Measurements from ENCODE around the gene MACO1. TPM values are rescaled to one million over a fixed set of nuclear protein-coding genes. Genes with fewer than 3 reads are reported as not detected.
A peak's percentile ranks its signal among the peaks of the same experiment; 100 is the strongest.

The MACO1 gene
- total and polyA plus RNA-seq, 10 of the 15 experiments (the other 5 are each of a cell fraction or from before 2014, with no cell fraction given) = 3.2 to 19.8 (median 10.3) TPM

DNA sequence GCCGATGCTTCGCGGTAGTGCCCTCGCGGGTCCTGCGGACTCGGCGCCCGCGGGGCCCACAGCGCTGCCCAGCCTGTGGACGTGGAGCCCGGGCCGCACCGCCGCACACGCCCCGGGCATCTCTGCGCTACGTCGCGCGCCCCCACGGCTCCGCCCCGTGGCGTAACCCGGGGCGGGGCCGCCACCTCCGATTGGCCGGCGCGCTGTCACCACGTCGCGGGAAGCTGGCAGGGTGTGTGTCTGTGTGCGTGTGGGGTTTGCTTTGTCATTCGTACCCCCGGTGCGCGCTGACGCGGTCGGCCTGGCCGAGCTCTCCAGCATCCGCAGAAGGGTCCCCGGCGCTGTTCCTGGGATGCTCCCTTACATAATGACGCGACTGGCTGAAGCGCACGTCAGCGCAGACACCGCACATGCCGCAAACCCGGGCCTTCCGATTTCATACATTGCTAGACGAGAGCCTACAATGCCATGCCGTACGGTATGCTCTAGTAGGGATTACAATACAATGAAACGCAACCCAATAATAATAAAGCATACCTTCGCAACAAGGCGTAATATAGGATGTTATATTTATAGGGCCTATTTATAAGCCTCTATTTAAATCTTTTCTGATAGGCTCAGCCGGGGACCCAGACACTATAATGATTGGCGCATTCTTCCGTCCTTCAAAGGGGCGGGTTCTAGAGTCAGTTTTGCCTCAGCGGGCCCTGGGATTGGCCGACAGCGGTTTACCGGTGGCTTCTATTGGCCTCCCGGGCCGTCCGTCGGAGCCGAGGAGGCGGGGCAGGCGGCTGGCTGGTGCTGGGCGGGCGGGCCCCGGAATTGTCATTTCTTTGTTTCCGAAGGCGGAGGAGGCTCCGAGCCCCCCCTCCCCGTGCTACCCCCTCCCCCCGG lies at the start of gene MACO1 (continued):
- TF ChIP-seq FOS (IDR thresholded peaks at IDR 0.05; ENCODE audit: borderline replicate concordance, extremely low read depth, insufficient read length) (peak; percentile 93), SIX5 (IDR thresholded peaks at IDR 0.05; ENCODE audit: low read depth, low read length, severe bottlenecking) (no peak), POLR2AphosphoS5 (IDR thresholded peaks at IDR 0.05; ENCODE audit: low read length) (peak; percentile 93), NBN (IDR thresholded peaks at IDR 0.05) (peak; percentile 77), IKZF1 (conservative IDR thresholded peaks at IDR 0.05) (peak; percentile 64), RAD51 (IDR thresholded peaks at IDR 0.05) (no peak), RUNX3 (IDR thresholded peaks at IDR 0.05; ENCODE audit: low read length) (no peak; the same call in 1 of the 2 replicates), POU2F2 (IDR thresholded peaks at IDR 0.05; ENCODE audit: borderline replicate concordance, low read depth, low read length) (peak; percentile 59; the same call in 2 of the 3 replicates), SMAD1 (IDR thresholded peaks at IDR 0.05; ENCODE audit: low read depth, partially characterized antibody) (peak; percentile 91), ETV6 (conservative IDR thresholded peaks at IDR 0.05 in 1 of 2, IDR thresholded peaks at IDR 0.05 in 1 of 2; ENCODE audit: borderline replicate concordance in 1 of 2, low read depth in 1 of 2) (no peak), SP1 (IDR thresholded peaks at IDR 0.05; ENCODE audit: low read depth, low read length) (peak; percentile 98), IKZF2 (IDR thresholded peaks at IDR 0.05) (no peak; a peak in 1 of 4 replicates), SMC3 (IDR thresholded peaks at IDR 0.05; ENCODE audit: borderline replicate concordance, low read length) (no peak), WRNIP1 (IDR thresholded peaks at IDR 0.05; ENCODE audit: borderline replicate concordance, low read depth, low read length) (no peak), RBBP5 (conservative IDR thresholded peaks at IDR 0.05) (no peak)
- TF ChIP-seq, protein P1, sequence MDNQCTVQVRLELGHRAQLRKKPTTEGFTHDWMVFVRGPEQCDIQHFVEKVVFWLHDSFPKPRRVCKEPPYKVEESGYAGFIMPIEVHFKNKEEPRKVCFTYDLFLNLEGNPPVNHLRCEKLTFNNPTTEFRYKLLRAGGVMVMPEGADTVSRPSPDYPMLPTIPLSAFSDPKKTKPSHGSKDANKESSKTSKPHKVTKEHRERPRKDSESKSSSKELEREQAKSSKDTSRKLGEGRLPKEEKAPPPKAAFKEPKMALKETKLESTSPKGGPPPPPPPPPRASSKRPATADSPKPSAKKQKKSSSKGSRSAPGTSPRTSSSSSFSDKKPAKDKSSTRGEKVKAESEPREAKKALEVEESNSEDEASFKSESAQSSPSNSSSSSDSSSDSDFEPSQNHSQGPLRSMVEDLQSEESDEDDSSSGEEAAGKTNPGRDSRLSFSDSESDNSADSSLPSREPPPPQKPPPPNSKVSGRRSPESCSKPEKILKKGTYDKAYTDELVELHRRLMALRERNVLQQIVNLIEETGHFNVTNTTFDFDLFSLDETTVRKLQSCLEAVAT (IDR thresholded peaks at IDR 0.05) = peak; percentile 71
- TF ChIP-seq, protein P2, sequence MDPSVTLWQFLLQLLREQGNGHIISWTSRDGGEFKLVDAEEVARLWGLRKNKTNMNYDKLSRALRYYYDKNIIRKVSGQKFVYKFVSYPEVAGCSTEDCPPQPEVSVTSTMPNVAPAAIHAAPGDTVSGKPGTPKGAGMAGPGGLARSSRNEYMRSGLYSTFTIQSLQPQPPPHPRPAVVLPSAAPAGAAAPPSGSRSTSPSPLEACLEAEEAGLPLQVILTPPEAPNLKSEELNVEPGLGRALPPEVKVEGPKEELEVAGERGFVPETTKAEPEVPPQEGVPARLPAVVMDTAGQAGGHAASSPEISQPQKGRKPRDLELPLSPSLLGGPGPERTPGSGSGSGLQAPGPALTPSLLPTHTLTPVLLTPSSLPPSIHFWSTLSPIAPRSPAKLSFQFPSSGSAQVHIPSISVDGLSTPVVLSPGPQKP (IDR thresholded peaks at IDR 0.05; ENCODE audit: low read depth, low read length) = no peak
- TF ChIP-seq, protein P3, sequence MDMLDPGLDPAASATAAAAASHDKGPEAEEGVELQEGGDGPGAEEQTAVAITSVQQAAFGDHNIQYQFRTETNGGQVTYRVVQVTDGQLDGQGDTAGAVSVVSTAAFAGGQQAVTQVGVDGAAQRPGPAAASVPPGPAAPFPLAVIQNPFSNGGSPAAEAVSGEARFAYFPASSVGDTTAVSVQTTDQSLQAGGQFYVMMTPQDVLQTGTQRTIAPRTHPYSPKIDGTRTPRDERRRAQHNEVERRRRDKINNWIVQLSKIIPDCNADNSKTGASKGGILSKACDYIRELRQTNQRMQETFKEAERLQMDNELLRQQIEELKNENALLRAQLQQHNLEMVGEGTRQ (IDR thresholded peaks at IDR 0.05; ENCODE audit: borderline replicate concordance, low read depth, low read length) = no peak
- TF ChIP-seq, protein P4, sequence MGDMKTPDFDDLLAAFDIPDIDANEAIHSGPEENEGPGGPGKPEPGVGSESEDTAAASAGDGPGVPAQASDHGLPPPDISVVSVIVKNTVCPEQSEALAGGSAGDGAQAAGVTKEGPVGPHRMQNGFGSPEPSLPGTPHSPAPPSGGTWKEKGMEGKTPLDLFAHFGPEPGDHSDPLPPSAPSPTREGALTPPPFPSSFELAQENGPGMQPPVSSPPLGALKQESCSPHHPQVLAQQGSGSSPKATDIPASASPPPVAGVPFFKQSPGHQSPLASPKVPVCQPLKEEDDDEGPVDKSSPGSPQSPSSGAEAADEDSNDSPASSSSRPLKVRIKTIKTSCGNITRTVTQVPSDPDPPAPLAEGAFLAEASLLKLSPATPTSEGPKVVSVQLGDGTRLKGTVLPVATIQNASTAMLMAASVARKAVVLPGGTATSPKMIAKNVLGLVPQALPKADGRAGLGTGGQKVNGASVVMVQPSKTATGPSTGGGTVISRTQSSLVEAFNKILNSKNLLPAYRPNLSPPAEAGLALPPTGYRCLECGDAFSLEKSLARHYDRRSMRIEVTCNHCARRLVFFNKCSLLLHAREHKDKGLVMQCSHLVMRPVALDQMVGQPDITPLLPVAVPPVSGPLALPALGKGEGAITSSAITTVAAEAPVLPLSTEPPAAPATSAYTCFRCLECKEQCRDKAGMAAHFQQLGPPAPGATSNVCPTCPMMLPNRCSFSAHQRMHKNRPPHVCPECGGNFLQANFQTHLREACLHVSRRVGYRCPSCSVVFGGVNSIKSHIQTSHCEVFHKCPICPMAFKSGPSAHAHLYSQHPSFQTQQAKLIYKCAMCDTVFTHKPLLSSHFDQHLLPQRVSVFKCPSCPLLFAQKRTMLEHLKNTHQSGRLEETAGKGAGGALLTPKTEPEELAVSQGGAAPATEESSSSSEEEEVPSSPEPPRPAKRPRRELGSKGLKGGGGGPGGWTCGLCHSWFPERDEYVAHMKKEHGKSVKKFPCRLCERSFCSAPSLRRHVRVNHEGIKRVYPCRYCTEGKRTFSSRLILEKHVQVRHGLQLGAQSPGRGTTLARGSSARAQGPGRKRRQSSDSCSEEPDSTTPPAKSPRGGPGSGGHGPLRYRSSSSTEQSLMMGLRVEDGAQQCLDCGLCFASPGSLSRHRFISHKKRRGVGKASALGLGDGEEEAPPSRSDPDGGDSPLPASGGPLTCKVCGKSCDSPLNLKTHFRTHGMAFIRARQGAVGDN (IDR thresholded peaks at IDR 0.05) = peak; percentile 94
- TF ChIP-seq, protein P5, sequence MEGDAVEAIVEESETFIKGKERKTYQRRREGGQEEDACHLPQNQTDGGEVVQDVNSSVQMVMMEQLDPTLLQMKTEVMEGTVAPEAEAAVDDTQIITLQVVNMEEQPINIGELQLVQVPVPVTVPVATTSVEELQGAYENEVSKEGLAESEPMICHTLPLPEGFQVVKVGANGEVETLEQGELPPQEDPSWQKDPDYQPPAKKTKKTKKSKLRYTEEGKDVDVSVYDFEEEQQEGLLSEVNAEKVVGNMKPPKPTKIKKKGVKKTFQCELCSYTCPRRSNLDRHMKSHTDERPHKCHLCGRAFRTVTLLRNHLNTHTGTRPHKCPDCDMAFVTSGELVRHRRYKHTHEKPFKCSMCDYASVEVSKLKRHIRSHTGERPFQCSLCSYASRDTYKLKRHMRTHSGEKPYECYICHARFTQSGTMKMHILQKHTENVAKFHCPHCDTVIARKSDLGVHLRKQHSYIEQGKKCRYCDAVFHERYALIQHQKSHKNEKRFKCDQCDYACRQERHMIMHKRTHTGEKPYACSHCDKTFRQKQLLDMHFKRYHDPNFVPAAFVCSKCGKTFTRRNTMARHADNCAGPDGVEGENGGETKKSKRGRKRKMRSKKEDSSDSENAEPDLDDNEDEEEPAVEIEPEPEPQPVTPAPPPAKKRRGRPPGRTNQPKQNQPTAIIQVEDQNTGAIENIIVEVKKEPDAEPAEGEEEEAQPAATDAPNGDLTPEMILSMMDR (IDR thresholded peaks at IDR 0.05 in 2 of 3, conservative IDR thresholded peaks at IDR 0.05 in 1 of 3; ENCODE audit: control insufficient read depth in 2 of 3, extremely low read depth in 1 of 3, insufficient read depth in 1 of 3, low read depth in 3 of 3, low read length in 3 of 3) = no peak
